AG08396 (cell line): ENCODE data around the gene EXOSC5.
A peak's percentile ranks its signal among the peaks of the same experiment; 100 is the strongest.
"Not testable (repeated sequence)": the region's sequence is repeated elsewhere in the genome, so short reads cannot be mapped to it uniquely, and the experiment has no call there.

Experiments
- DNase-seq: peaks from one replicate; pipeline ENCODE4 v3.0.0; 2012; ENCODE audit warnings: low spot score, mixed read lengths

EXOSC5 gene

DNA sequence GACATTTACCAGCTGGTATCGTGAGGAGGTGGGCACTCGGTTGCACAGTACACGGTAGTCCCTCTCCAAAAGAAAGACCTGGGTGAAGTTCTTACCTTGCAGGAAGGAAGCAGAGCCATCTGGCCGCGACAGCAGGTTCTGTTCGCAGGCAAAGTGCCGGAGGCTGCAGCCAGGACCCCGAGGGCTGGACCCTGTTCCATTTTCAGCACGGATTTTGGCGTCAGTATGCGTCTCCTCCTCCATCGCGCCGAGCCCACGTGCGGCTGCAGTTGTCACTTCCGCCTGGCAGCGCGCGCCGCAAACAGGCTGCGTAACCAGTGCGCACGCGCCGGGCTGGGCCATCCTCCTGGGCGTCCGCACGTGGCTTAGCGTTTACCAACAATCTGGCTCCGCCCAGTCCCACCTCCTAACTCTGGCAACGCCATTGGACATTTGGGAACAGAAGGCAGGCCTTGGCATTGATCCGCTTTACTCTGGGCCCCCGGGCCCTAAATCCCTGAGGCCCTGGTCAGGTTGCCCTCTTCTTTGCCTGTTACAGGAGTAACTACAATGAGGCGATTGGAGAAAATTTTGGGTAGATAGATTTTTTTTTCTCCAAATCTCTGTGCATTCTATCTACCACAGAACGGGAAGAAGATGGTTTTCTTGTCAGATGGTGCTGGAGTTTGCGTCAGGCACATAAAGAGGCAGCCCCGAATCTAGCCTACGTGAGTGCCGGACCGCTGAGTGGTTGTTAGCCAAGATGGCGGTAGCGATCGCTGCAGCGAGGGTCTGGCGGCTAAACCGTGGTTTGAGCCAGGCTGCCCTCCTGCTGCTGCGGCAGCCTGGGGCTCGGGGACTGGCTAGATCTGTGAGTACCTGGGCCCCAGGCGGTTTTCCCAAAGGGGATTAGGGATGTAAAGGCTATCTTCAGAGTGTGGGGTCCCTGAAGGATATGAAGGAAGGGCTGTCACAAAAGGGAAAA lies at the start of gene EXOSC5, which contains the start of gene BCKDHA:
Gene EXOSC5, minus strand, starts transcription at position 274 of the 964 bp plus-strand sequence. Its CDS starts 31 bp downstream, at position 243.
Gene BCKDHA, plus strand, starts transcription at position 733 of the 964 bp plus-strand sequence. Its CDS starts 10 bp downstream, at position 743.
- peak; percentile 99 for DNase-seq

DNA sequence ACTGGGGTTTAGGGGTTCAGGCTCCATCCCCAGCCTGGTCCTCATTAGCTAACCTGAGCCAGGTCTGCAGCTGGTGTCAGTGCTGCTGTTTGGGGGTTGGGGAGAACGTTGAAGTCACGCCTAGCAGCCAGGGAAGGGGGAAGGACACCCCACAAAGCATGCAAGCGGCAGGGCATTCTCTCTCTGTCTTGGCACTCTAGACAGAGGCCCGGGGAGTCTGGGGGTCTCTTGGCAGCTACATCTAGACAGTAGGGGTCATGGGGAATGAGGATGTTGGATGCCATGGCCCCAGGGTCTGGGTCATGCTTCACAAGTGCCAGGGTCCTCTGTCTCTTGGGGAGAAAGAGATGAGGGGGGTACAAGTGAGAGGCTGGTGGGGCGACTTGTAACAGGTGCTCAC lies 48.4 kb upstream of the EXOSC5 start:
- no peak for DNase-seq

DNA sequence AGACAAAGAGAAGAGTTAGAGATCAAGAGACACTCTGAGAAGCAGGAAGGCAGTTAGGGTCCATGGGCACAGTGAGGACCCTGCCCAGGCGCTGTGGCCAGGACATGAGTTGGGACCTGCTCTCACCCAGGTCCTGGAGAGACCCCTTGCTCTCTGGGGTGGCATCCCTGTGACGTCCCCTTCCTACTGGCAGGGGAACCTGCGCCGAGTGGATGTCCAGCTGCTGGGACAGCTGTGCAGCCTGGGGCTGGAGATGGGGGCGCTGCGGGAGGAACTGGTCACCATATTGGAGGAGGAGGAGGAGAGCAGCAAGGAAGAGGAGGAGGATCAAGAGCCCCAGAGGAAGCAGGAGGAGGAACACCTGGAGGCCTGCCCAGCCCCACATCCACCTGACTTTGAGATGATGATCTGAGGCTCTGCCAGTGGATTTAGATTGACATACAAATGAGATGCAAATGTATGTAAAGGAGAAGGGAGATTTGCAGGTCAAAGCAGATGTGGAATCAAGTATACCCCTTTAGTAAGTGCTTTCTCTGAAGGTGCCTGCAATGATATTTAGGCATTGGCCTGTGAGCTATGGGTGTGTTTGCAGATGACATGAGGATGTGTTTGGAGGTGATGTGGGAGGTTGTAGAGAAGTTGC lies 46.8 kb upstream of the EXOSC5 start:
- no peak for DNase-seq

DNA sequence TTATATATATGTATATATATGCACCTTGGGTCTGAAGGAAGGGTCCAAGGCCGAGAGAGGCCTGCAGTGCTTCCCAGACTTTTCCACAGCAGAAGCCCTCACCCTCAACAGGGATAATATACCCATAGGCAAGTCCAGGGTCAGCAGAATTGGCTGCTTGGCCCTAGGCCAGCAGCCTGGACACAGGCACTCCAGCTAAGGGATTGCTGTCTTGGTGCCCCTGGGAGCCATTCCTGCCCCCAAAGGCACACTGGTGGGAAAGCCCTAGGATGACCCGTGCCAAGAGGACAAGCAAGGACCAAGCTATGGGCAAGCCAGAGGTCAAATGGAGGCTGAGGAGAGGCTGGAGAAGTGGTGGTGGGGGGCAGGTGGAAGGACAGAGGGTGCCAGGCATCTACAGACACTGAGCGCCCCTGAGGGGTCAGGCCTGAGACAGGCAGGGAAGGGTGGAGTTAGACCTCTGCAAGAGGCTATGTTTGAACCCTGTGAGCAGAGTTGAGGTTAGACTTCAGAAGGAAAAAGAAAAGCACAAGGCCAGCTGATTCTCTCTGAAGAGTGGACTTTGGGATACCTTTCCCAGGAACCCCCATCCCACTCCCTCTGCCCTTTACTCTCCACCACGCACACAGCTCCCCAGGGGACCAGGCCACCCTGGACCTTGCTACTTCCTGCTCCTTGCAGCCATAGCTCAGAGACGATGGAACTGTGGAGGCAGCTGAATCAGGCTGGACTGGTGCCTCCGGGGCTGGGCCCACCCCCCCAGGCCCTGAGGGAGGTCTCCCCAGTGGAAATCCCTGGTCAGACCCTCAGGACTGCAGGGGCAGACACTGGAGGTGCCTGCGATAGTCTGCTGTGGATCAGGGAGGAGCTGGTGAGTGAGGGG lies 45.6 kb upstream of the EXOSC5 start, which contains the start of gene ERICH4:
Gene ERICH4, plus strand, starts transcription at position 684 of the 883 bp plus-strand sequence. Its CDS starts 14 bp downstream, at position 698.
- DNase-seq: no peak

DNA sequence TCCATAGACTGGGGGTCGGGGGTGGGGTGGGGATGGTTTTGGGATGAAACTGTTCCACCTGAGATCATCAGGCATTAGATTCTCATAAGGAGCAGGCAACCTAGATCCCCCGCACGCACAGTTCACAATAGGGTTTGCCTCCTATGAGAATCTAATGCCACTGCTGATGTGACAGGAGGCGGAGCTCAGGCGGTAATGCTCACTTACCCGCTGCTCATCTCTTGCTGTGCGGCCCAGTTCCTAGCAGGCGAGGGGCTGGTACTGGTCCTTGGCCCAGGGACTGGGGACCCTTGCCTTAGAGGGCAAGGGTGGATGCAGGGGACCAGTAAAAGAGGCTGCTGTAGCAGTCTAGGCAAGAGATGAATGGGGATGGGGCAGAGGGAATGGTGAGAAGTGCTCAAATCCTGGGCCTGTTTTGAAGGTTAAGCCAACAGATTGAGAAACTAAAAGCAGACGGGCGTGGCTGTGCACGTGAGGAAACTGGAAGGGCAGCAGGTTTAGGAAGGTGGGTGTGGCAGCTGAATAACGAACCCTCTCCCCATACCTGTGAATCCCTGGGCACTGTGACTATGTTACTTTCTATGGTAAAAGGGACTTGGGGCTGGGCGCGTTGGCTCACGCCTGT lies 44.3 kb upstream of the EXOSC5 start:
- no peak for DNase-seq

DNA sequence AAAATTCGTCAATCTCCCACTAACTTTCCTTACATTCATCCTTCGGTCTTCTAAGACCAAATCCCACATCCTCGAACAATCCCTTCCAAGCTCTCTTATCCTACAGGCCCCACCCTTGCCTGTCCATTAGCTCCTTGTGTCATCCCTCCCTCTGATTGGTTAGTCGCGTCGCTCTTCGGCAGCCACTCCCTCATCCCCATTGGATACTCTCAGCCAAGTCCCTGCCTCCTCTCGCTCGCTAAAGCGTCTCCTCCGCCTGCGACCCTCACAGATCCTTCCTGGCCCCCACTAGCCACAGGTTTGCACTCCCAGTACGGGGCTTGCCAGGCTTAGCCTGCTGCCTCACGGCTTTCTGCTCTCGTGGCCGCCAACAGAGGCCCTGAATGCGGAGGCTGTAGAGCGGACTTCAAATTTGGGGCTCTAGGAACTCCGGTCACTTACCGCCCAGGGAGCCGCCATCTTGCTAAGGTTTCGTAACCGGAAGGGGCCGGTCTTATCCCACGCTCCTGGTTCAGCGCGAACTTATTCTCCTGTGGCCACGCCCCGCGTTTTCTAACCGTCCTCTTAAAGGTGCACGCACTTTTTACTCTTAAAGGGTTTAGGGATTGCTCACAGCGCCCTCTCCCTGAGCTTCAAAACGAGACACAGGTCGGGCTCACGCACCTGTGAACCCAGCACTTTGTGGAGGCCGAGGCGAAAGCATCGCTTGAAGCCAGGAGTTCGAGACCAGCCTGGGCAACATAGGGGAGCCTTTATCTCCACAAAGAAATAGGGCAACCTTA lies 42.5 kb upstream of the EXOSC5 start, which contains the start of gene DMAC2:
Gene DMAC2, minus strand, starts transcription at position 472 of the 782 bp plus-strand sequence. Its CDS starts 13 bp downstream, at position 459.
- DNase-seq: peak; percentile 97

DNA sequence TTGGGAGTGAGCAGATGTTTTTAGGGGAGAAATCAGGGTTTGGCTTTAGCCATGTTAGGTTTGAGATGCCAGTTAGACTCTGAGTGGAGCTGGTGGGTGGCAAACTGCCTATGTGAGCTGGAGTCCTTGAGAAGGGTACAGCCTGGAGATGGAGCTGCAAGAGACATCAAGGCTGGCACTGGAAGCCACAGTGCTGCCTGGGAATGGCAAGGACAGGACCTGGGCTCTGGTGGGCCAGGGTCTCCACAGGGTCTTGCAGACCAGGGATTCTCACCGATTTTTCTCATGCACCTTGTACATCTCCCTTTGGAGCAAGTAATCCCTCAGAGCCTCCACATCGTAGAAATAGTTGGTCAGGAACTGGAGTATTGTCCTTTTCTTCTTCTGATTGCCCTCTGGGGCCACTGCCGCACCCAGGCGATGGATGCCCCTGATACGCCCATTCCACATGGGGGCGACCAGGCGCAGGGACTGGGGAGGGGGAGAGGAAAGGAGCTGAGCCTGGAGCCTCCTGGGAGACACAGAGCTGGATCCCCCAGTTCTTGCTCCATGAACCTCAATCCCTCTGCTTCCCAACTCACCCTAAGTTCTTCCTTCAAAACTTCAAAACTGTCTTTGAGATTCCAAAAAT lies 40.9 kb upstream of the EXOSC5 start:
- DNase-seq: no peak

DNA sequence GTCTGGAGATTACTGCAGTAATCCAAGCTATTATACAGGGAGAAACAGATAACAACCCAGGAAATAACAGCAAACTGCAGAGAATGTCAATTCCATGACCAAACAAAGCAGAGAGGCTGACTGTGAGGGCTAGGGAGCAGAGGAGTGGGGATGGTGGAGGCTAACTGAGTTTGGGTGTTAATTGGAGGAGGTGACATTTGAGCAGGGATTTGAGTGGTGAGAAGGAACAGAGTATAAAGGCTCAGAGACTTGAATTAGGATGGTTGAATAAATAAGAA lies 39.5 kb upstream of the EXOSC5 start:
- no peak for DNase-seq

DNA sequence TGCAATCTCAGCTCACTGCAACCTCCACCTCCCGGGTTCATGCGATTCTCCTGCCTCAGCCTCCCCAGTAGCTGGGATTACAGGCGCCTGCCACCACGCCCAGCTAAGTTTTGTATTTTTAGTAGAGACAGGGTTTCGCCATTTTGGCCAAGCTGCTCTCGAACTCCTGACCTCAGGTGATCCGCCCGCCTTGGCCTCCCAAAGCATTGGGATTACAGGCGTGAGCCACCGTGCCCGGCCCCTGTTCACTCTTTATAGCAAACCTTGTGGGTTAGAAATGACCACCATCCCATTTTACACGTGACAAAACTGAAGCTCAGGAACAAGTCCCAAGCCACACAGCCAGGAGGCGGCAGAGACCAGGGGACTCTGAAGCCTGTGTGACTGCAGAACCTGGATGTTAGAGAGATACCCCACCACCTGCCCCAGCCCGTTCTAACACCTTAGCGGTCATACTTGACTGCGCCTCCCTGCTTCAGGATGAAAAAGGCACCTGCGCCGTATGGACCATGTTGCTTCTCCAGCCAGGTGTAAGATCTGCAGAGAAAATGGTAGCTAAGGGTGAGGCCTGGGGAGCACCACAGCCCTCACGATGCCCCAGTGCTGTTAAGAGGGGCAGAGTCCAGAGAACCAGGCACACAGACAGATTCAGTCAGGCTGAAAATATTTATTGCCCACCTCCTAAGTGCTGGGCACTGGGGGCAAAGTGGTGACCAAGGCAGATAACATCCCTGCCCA lies 38.9 kb upstream of the EXOSC5 start:
- no peak for DNase-seq

DNA sequence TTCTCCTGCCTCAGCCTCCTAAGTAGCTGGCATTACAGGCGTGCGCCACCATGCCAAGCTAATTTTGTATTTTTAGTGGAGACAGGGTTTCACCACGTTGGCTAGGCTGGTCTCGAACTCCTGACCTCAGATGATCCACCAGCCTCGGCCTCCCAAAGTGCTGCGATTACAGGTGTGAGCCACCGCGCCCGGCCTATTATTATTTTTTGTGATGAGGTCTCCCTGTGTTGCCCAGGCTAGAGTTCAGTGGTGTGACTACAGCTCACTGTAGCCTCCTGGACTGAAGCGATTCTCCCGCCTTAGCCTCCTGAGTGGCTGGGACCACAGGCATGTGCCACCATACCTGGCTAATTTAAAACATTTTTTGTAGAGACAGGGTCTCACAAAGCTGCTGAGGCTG lies 38.2 kb upstream of the EXOSC5 start:
- not testable (repeated sequence) for DNase-seq

DNA sequence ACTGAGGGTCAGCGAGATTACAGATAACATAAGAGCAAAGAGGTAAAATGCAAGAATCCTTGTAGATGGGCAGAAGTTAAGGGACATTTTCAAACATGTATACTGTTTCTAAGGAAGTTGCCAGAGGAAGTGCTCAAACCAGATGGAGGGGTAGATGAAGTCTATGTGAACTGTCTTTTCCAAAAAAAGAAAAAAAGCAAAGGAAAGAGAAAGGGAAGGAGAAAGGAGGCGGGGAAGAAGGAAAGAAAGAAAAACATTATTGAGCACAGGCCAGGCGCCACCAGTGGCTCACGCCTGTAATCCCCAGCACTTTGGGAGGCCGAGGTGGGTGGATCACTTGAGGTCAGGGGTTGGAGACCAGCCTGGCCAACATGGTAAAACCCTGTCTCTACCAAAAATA lies 37.3 kb upstream of the EXOSC5 start:
- DNase-seq: no peak

DNA sequence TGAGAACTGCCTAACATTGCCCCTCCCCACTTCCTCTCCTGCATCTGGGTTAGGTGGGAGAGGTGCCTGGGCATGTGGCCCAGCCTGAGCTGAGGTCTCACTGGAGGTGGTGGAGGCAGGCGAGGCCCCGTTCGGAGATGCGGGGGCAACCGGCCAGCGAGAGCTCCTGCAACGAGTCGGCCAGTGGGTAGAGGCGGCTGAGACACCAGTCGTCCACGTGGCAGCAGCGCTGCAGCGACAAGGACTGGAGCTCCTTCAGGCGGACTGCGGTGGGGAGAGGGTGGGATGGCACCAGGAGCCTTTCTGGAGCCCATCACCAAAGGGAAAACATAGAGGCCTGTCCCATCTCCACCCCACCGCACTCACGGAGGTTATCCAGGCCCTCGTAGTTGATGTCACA lies 36.0 kb upstream of the EXOSC5 start:
- no peak for DNase-seq

DNA sequence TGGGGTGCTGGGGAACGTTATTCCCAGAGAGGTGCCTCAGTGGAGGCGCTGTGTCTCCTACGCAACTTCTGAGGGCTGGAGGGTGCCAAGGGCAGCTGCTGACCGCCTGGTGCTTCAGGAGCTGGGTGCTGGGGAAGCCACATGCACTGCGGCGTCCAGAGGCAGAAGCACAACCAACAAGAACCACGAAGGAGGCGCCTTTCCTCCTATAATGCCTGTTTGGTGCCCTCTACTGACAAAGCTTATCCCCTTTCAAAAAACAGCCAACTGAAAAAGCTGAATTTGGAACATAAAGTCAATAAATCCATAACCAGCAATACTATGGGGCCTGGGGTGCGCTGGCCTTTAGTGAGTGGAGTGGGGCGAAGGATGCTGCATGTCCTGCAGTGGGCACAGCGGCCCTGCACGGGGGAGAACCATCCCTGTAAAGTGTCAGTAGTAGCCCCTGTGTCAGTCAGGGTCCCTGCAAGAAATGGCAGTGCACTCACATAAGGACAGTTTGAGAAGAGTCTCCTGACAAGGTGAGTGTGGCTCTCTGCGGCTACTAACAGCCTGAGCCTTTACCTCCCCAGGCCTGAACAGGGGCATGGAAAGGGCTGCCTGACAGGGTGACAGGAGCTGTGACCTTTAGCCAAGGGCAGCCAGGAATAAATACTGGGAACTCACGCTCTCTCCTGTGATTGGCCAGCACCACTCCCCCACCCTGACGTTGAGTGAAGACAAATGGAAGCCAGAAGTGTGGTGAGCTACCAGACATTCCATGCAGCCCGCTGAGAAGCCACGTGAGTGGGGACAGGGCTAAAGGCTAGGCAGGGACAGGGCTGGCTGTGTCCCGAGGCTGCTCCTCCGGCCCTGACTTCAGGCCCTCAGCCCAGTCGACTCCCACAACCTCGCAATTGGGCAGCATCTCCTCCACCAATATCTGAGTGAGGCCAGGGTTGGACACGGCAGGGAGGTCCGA lies 34.5 kb upstream of the EXOSC5 start:
- peak; percentile 55 for DNase-seq

DNA sequence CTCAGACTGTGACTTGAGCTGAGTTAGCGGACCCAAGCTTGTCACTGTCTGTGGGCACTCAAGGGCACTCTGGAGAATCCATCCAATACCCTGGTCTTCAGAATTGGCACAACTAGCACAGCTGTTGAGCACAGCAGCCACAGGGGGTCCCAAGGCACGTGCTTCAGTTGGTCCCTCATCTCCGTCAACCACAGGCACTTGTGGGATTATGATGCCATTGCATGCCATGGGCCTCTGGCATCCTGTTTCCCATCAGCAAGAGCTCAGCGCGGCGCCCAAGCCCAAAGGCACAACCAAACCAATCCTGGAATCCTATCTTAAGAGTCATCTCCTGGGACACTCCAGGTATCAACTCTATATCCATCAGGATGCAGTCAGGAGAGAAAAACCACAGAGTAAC lies 33.8 kb upstream of the EXOSC5 start:
- DNase-seq: no peak

DNA sequence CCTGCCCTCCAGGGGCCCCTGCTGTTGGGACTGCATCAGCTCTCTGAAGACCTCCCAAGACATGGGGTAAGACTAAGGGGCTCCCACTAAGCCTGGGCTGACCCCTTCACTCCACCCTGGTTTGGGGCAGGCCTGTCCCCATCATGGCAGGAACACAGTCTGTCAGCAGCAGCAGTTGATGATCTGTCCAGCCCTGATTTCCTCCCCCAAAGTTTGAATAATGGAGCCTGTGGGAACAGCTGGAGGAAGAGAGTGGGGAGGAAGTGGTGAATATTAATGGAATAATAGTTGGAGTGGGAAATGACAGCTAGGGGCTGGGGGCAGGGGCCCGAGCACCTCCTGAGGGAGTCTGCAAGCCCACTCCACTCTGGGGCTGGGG lies 31.3 kb upstream of the EXOSC5 start:
- DNase-seq: no peak

DNA sequence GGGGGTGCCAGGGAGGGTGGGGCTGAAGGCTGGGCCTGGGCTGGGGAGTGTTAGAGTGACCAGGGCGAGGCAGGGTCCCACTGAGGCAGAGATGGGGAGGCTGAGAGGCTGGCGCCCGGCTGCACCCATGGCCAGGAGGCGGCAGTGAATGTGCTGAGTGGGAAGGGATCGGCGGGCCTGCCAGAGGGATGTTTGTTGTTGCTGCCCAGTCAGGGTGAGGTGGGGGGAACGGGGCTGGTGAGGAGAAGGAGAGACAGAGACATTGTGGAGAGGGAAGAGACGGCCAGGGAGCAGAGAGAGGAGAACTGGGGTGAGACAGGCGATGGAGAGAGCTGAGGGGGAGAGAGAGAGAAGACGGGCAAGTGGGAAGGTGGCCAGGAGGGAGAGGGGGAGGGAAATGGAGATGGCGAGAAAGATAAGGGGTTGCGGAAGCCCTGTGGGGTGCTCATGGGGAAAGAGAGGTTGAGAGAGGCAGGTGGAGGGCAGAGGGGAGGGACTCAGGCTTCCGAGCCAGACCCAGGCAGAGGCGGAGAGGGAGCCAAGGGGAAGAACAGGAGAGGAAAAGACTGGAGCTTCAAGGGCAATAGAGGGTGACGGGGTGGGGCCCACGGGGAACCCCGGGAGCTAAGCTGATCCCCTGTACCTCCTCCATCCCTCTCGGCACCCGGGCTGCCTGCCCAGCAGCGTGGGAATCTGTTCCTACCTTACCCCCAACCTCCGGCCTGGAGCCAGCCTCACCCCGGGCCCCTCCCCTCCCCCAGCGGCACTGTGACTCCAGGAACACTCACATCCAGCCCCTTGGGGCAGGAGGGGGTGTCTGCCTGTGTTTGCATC lies 30.7 kb upstream of the EXOSC5 start:
- peak; percentile 48 for DNase-seq

DNA sequence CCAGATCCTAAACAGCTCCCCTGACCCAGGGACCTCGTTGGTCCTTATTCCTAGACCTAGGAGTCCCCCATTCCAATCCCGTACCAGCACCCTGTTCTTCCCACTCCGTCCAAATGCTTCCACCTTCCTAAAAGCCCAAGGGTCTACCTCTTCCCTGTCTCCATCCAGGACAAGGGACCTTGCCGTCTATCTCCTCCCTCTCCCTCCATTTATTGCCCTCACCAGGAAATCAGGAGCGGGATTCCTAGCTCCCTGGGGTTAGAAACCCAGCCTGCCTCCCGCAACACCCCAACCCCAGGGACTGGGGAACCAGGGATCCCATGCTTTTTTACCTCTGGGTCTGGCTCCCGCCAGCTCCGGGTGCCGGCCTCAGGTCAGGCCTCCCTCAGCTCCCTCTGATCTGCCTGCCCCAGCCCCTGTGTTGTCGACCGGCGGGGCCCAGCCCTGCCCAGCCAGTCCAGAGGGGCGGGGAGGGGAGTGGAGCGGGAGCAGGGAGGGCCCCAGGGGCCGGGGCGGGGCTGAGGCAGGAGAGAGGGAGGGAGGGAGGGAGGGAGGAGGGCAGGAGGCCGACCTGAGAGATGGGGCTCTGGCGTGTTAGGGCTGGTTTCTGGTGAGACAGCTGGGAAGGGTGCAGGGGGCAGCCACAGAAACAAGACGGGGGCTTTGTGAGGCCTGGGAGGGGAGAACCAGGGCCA lies 29.9 kb upstream of the EXOSC5 start, which contains the start of gene B3GNT8:
Gene B3GNT8, minus strand, starts transcription at position 423 of the 695 bp plus-strand sequence. CDS start 596 bp downstream, outside the sequence.
- peak; percentile 81 for DNase-seq
